Natural killer cell (primary cell): ENCODE data around the gene SPATA33. TPM values are rescaled to one million over a fixed set of nuclear protein-coding genes. Genes with fewer than 3 reads are reported as not detected.

Source experiments
- ATAC-seq, 3 donors: fragments of 150-1000 bp in 2 of 3; fragments of 200-7000 bp in 1 of 3; cut with Tn5 transposase; 1 replicate in 1 of 3; 2 replicates in 2 of 3; pipeline ENCODE4 v1.10.0; 2021; ENCODE audit warnings: mild to moderate bottlenecking in 2 of 3, moderate library complexity in 2 of 3
- DNase-seq, 2 donors: peaks; one replicate each; pipeline versions ENCODE4 v3.0.0 to v3.0.0-alpha.2; 2013 to 2021; ENCODE audit warnings: mixed read lengths in 1 of 2
- H3K27ac ChIP-seq: one replicate; pipeline ENCODE4 v1.5.1; 2013; ENCODE audit warnings: mild to moderate bottlenecking, low read length
- H3K27me3 ChIP-seq: one replicate; pipeline ENCODE4 v1.6.1; 2013; ENCODE audit warnings: low read length; ENCODE audit not compliant: control insufficient read depth, insufficient read depth
- H3K36me3 ChIP-seq: one replicate; pipeline ENCODE4 v1.6.1; 2013; ENCODE audit warnings: low read length; ENCODE audit not compliant: control insufficient read depth, insufficient read depth
- H3K4me1 ChIP-seq: one replicate; pipeline ENCODE4 v1.6.1; 2013; ENCODE audit warnings: low read length; ENCODE audit not compliant: control insufficient read depth, insufficient read depth
- H3K4me3 ChIP-seq: one replicate; pipeline ENCODE4 v1.5.1; 2013; ENCODE audit warnings: low read length
- H3K9me3 ChIP-seq: one replicate; pipeline ENCODE4 v1.6.1; 2013; ENCODE audit warnings: low read length; ENCODE audit not compliant: control insufficient read depth, insufficient read depth
- H3K27ac Mint-ChIP-seq, 2 donors: one replicate each; pipeline ENCODE4 v1.8.0; 2022; ENCODE audit warnings: mild to moderate bottlenecking in 2 of 2, mixed read lengths in 2 of 2, moderate library complexity in 1 of 2
- H3K27me3 Mint-ChIP-seq, 2 donors: one replicate each; pipeline ENCODE4 v1.8.0; 2022; ENCODE audit warnings: low read depth in 2 of 2, mixed read lengths in 2 of 2
- H3K36me3 Mint-ChIP-seq: one replicate; pipeline ENCODE4 v1.8.0; 2022; ENCODE audit warnings: mixed read lengths
- H3K4me1 Mint-ChIP-seq, 2 donors: one replicate each; pipeline ENCODE4 v1.8.0; 2022; ENCODE audit warnings: mixed read lengths in 2 of 2
- H3K4me3 Mint-ChIP-seq: one replicate; pipeline ENCODE4 v1.8.0; 2022; ENCODE audit warnings: mild to moderate bottlenecking, moderate library complexity, mixed read lengths
- H3K9me3 Mint-ChIP-seq, 2 donors: one replicate each; pipeline ENCODE4 v1.8.0; 2022; ENCODE audit warnings: mixed read lengths in 2 of 2
- WGBS: methylation state at CpG from one replicate; pipeline ENCODE4 v1.1.7; 2013; ENCODE audit warnings: missing lambda C conversion rate; ENCODE audit not compliant: insufficient coverage; 5-methylcytosine and 5-hydroxymethylcytosine counted together
- intact Hi-C: fragments of 100-400 bp; cut with micrococcal nuclease; formaldehyde crosslinking; loops from one replicate; pipeline ENCODE4 v1.14.2; 2022
- total RNA-seq, 4 donors: library from RNA; stranded (reverse); fragments of 120-200 nt in 1 of 4; gene quantifications; one replicate each; pipeline versions ENCODE4 v1.2.3 to v1.2.4, GENCODE V29; 2013 to 2022
- TF ChIP-seq, protein P1 (sequence below): fragments of 200-600 bp; IDR thresholded peaks from one replicate; pipeline ENCODE4 v1.8.0; 2022; ENCODE audit warnings: antibody characterized with exemption

Gene SPATA33
- total RNA-seq, 3 donors from 2014 or later (not counting 1 experiment from before 2014, with no cell fraction given): 6.5 to 11.9 (median 8.4) TPM

DNA sequence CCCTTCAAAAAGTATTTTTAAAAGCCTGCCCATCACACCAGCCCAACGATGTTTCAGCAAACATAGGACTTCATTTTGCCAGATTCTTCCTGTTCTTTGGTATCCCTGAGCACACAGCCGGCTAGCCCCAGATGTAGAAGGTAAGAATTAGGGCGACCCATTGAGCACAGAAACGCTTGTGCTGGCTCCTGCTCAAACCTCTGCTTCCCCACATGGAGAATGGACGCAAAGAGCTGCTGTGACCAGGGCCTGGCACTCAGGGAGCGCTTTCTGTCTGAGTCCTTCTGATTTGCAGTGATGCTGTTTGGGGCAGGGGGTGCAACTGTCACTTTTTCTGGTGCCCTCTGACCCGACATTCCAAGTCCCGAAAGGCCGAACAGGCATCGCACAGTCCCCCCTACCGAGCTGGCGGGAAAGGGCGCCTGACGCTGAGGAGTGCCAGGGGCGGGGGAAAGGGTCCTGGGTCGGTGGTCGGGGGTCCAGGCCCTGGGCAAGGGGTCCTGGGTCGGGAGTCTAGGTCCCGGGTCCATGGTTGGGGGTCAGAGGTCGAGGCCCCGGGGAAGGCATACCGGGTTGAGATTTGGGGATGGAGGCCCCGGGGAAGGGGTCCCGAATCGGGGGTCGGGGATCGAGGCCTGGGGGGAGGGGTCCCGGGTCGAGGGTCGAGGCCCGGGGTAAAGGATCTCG, 1.1 kb upstream of the SPATA33 start:
- DNase-seq: no peak

DNA sequence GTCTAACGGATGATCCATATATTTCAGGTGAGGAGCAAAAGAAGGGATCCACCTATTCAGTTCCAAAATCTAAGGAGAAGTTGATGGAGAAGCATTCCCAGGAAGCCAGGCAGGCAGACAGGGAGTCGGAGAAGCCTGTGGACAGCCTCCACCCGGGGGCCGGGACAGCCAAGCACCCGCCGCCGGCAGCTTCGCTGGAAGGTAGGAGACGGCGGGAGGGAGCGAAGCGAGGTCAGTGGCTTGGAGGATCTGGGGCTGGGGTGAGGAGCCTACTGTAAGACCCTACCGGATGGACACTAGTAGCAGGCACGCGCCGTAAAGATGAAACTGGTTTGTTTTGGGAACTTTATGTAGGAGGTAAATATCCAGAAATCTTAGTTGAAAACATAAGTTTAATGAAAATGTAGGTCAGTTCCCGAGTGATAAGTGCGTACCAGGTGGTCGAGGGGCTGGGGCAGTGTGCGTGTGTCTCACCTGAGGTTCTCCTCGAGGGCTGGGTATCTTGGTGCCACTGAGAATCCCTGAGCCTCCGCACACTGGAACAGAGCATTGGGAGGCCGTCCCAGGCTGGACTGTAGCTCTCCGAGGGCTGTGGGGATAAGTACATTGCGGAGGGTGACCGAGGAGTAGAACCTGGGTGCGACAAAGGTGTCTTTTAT, 714 bp downstream of the SPATA33 start:
- no peaks in the 10 kb centered on the region for H3K9me3 ChIP-seq
- Mint-ChIP-seq H3K4me3 (peak overlapping the region; percentile 91), H3K27ac (peak overlapping the region; percentile 82 to 83), H3K9me3 (no peaks in the 10 kb centered on the region), H3K36me3 (no peaks in the 10 kb centered on the region), H3K27me3 (no peaks in the 10 kb centered on the region), H3K4me1 (peaks cover 27 to 37% of the 10 kb centered on the region in 2 donors)
- H3K36me3 ChIP-seq: peaks cover 3% of the 10 kb centered on the region
- ATAC-seq: no peak
- WGBS: 28% methylated on average over 27 of the region's 27 CpGs
- peak overlapping the region; percentile 78 for H3K4me3 ChIP-seq
- TF ChIP-seq, protein P1, sequence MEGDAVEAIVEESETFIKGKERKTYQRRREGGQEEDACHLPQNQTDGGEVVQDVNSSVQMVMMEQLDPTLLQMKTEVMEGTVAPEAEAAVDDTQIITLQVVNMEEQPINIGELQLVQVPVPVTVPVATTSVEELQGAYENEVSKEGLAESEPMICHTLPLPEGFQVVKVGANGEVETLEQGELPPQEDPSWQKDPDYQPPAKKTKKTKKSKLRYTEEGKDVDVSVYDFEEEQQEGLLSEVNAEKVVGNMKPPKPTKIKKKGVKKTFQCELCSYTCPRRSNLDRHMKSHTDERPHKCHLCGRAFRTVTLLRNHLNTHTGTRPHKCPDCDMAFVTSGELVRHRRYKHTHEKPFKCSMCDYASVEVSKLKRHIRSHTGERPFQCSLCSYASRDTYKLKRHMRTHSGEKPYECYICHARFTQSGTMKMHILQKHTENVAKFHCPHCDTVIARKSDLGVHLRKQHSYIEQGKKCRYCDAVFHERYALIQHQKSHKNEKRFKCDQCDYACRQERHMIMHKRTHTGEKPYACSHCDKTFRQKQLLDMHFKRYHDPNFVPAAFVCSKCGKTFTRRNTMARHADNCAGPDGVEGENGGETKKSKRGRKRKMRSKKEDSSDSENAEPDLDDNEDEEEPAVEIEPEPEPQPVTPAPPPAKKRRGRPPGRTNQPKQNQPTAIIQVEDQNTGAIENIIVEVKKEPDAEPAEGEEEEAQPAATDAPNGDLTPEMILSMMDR: no peak
- H3K27me3 ChIP-seq: no peaks in the 10 kb centered on the region
- peak overlapping the region; percentile 58 for H3K27ac ChIP-seq
- peaks cover 38% of the 10 kb centered on the region for H3K4me1 ChIP-seq
- intact Hi-C loops: loop anchor here (10.0 kb wide), 1 partner anchor 94 kb away; the partner anchor contains the start of gene RPL13
- DNase-seq: peak in 1 of 2 donors; percentile 6

More for the DNA sequence above, 1.1 kb upstream of the SPATA33 start:
- no peaks in the 10 kb centered on the region for H3K9me3 ChIP-seq
- ATAC-seq: no peak
- 44% methylated on average over 32 of the region's 32 CpGs for WGBS
- peak overlapping the region; percentile 68 for H3K27ac ChIP-seq
- intact Hi-C loops: loop anchor here (10.0 kb wide), 1 partner anchor 92 kb away; the partner anchor contains the start of gene RPL13
- no peaks in the 10 kb centered on the region for H3K9me3 Mint-ChIP-seq
- H3K36me3 Mint-ChIP-seq: no peaks in the 10 kb centered on the region
- peaks cover 10% of the 10 kb centered on the region for H3K36me3 ChIP-seq
- peak overlapping the region; percentile 76 to 83 for H3K27ac Mint-ChIP-seq
- H3K4me1 ChIP-seq: peaks cover 42% of the 10 kb centered on the region
- TF ChIP-seq, protein P1: no peak
- peaks cover 27 to 37% of the 10 kb centered on the region in 2 donors for H3K4me1 Mint-ChIP-seq
- no peaks in the 10 kb centered on the region for H3K27me3 Mint-ChIP-seq
- H3K4me3 Mint-ChIP-seq: peak overlapping the region; percentile 91
- no peaks in the 10 kb centered on the region for H3K27me3 ChIP-seq
- peak overlapping the region; percentile 78 for H3K4me3 ChIP-seq

DNA sequence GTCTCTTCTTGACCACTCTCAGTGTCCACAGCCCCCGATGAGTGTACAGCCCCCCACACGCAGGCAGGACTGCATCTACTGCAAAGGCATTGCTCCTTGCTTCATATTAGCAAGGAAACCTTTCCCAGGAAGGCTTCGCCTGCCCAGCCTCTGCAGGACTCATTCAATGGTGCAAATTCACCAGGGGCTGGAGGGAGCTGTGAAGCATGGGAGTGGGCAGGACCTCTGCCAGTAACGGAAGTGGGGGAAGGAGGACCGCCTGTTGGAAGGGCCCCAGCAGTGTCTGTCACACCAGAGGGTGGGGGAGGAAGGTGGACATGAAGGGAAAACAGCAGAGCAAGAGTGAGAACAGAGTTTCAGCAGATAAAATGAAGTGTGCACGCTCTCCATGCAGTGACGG, 2.5 kb downstream of the SPATA33 start:
- intact Hi-C loops: no loop called here
- H3K4me1 Mint-ChIP-seq: peaks cover 18 to 27% of the 10 kb centered on the region in 2 donors
- Histone ChIP-seq H3K4me1 (peaks cover 34% of the 10 kb centered on the region), H3K27ac (no peak overlapping the region), H3K27me3 (no peaks in the 10 kb centered on the region), H3K36me3 (no peaks in the 10 kb centered on the region), H3K4me3 (no peak overlapping the region), H3K9me3 (no peaks in the 10 kb centered on the region)
- no peaks in the 10 kb centered on the region for H3K9me3 Mint-ChIP-seq
- H3K27me3 Mint-ChIP-seq: no peaks in the 10 kb centered on the region
- no peak overlapping the region for H3K4me3 Mint-ChIP-seq
- TF ChIP-seq, protein P1: no peak
- 95% methylated on average over 7 of the region's 7 CpGs for WGBS
- ATAC-seq: no peak
- no peaks in the 10 kb centered on the region for H3K36me3 Mint-ChIP-seq
- H3K27ac Mint-ChIP-seq: no peak overlapping the region
- no peak for DNase-seq
